SK-N-SH (cell line): ENCODE results near the gene SLC24A4. TPM values are rescaled to one million over a fixed set of nuclear protein-coding genes. Genes with fewer than 3 reads are reported as not detected.

Experiments used
- CTCF ChIA-PET: fragments of 300-600, 350-600 bp; formaldehyde crosslinking; extraction: SDS; loops from one replicate; lab custom pipeline; 2021; lab: Yijun Ruan, JAX
- POLR2A ChIA-PET: fragments of 350-600 bp; sonication (Branson Sonifier 250); formaldehyde crosslinking; extraction: SDS; loops from one replicate; lab custom pipeline; 2020; ENCODE audit warnings: antibody characterized with exemption, inconsistent platforms; lab: Yijun Ruan, JAX
- DNase-seq: peaks from one replicate; pipeline ENCODE4 v3.0.0; 2012
- H2AFZ ChIP-seq: fragments of 200-600 bp; sonication (generic); 2 replicates; pipeline ENCODE4 v1.8.1; 2016; ENCODE audit warnings: antibody characterized with exemption, mild to moderate bottlenecking, low read depth
- H3F3A ChIP-seq: fragments of 200-600 bp; sonication (generic); replicated peaks from 2 replicates; pipeline ENCODE3; 2016; ENCODE audit warnings: antibody characterized with exemption, mild to moderate bottlenecking; ENCODE audit not compliant: insufficient read depth
- H3K27ac ChIP-seq, 2 experiments: fragments of 200-500 bp in 1 of 2; fragments of 200-600 bp in 1 of 2; sonication (Bioruptor generic) in 1 of 2; sonication (generic), shearing (Covaris generic) in 1 of 2; 2 replicates each; pipeline versions ENCODE4 v1.5.1 to v1.6.1; 2014 to 2016; ENCODE audit warnings: low read depth in 2 of 2, inconsistent platforms in 1 of 2, low read length in 1 of 2, mild to moderate bottlenecking in 1 of 2, mixed read lengths in 1 of 2
- H3K27me3 ChIP-seq: fragments of 200-600 bp; sonication (generic), shearing (Covaris generic); 2 replicates; pipeline ENCODE4 v1.6.1; 2016; ENCODE audit warnings: mixed run types; ENCODE audit not compliant: insufficient read depth
- H3K36me3 ChIP-seq, 2 experiments: fragments of 200-500 bp in 1 of 2; fragments of 200-600 bp in 1 of 2; sonication (Bioruptor generic) in 1 of 2; sonication (generic) in 1 of 2; replicated peaks in 1 of 2; 2 replicates each; pipeline versions ENCODE3 to v1.5.1; 2014 to 2016; ENCODE audit warnings: low read length in 1 of 2, mild to moderate bottlenecking in 1 of 2; ENCODE audit not compliant: insufficient read depth in 2 of 2, control insufficient read depth in 1 of 2
- H3K4me1 ChIP-seq, 2 experiments: fragments of 200-500 bp in 1 of 2; fragments of 200-600 bp in 1 of 2; sonication (Bioruptor generic) in 1 of 2; sonication (generic), shearing (Covaris generic) in 1 of 2; 2 replicates each; pipeline versions ENCODE4 v1.5.1 to v1.6.1; 2014 to 2016; ENCODE audit warnings: low read depth in 1 of 2, low read length in 1 of 2, mixed run types in 1 of 2; ENCODE audit not compliant: insufficient read depth in 2 of 2, control insufficient read depth in 1 of 2
- H3K4me2 ChIP-seq: fragments of 200-600 bp; sonication (generic), shearing (Covaris generic); 2 replicates; pipeline ENCODE4 v1.6.1; 2017; ENCODE audit warnings: mixed run types
- H3K4me3 ChIP-seq, 2 experiments: fragments of 200-500 bp in 1 of 2; fragments of 200-600 bp in 1 of 2; sonication (Bioruptor generic) in 1 of 2; sonication (generic), shearing (Covaris generic) in 1 of 2; 2 replicates each; pipeline versions ENCODE4 v1.5.1 to v1.8.1; 2014 to 2016; ENCODE audit warnings: low read depth in 2 of 2, inconsistent platforms in 1 of 2, low read length in 1 of 2, mild to moderate bottlenecking in 1 of 2, mixed read lengths in 1 of 2, moderate library complexity in 1 of 2
- H3K79me2 ChIP-seq: fragments of 200-600 bp; sonication (generic); 2 replicates; pipeline ENCODE4 v1.8.1; 2017; ENCODE audit warnings: mild to moderate bottlenecking; ENCODE audit not compliant: insufficient read depth
- H3K9ac ChIP-seq: fragments of 200-600 bp; sonication (generic); 2 replicates; pipeline ENCODE4 v1.6.1; 2017; ENCODE audit warnings: mixed run types
- H3K9me2 ChIP-seq: fragments of 200-600 bp; sonication (generic); 2 replicates; pipeline ENCODE4 v1.6.1; 2017; ENCODE audit warnings: mixed run types
- H3K9me3 ChIP-seq: fragments of 200-600 bp; sonication (generic); 2 replicates; pipeline ENCODE4 v1.6.1; 2017; ENCODE audit warnings: mixed run types, mild to moderate bottlenecking, moderate library complexity
- H4K20me1 ChIP-seq: fragments of 200-600 bp; sonication (generic); 2 replicates; pipeline ENCODE4 v1.6.1; 2017; ENCODE audit warnings: mild to moderate bottlenecking, mixed run types; ENCODE audit not compliant: insufficient read depth
- ELF1 ChIP-seq: IDR thresholded peaks from 2 replicates; pipeline ENCODE4 v1.4.0; 2012
- FOSL2 ChIP-seq: IDR thresholded peaks from 2 replicates; pipeline ENCODE4 v1.4.0; 2012; ENCODE audit warnings: low read depth, mild to moderate bottlenecking, moderate library complexity, borderline replicate concordance
- FOXJ3 ChIP-seq: sonication (generic); formaldehyde crosslinking; IDR thresholded peaks from 2 replicates; pipeline ENCODE4 v1.5.1; 2020; ENCODE audit warnings: mild to moderate bottlenecking, missing genetic modification reagents
- IRF3 ChIP-seq: fragments of 150-350 bp; IDR thresholded peaks from 2 replicates; pipeline ENCODE4 v1.6.1; 2016; ENCODE audit warnings: mild to moderate bottlenecking, low read depth, low read length
- JUND ChIP-seq: IDR thresholded peaks from 2 replicates; pipeline ENCODE4 v1.4.0; 2012
- MAX ChIP-seq: IDR thresholded peaks from 2 replicates; pipeline ENCODE4 v1.4.0; 2012; ENCODE audit warnings: low read depth
- NFIC ChIP-seq: IDR thresholded peaks from 2 replicates; pipeline ENCODE4 v1.4.0; 2012; ENCODE audit warnings: borderline replicate concordance
- RAD21 ChIP-seq: IDR thresholded peaks from 2 replicates; pipeline ENCODE4 v1.6.1; 2012; ENCODE audit warnings: mild to moderate bottlenecking, low read length
- REST ChIP-seq: IDR thresholded peaks from 2 replicates; pipeline ENCODE4 v1.6.1; 2012; ENCODE audit warnings: mild to moderate bottlenecking, low read depth, low read length, moderate library complexity
- SMC3 ChIP-seq: IDR thresholded peaks from 2 replicates; pipeline ENCODE4 v1.6.1; 2012; ENCODE audit warnings: low read depth, low read length, improper control_type of control experiment
- WGBS: methylation state at CpG from one replicate; pipeline ENCODE4 v1.1.6; 2017; ENCODE audit warnings: low lambda C conversion rate; 5-methylcytosine and 5-hydroxymethylcytosine counted together
- polyA plus RNA-seq, 3 experiments: library from polyadenylated mRNA; depleted of rRNA; stranded (reverse); fragments of >200 nt; gene quantifications; 2 replicates each; pipeline ENCODE4 v1.2.3, GENCODE V29; 2012
- TF ChIP-seq, protein P1 (sequence below): fragments of 150-350 bp; IDR thresholded peaks from 2 replicates; pipeline ENCODE4 v1.6.1; 2017; ENCODE audit warnings: antibody characterized with exemption, low read length, low read depth, borderline replicate concordance
- TF ChIP-seq, protein P2 (sequence below): IDR thresholded peaks from 2 replicates; pipeline ENCODE4 v1.4.0; 2012; ENCODE audit warnings: low read depth, borderline replicate concordance

Gene SLC24A4
- polyA plus RNA-seq, 1 of the 3 experiments (the other 2 are of a cell fraction), result 0.07 TPM

- ChIA-PET CTCF (no interaction called here), POLR2A (no interaction called here)
- no peak for DNase-seq
- H3K27me3 ChIP-seq, result peaks cover 42% of the 10 kb centered on the region
- H3K79me2 ChIP-seq, result no peaks in the 10 kb centered on the region
- no peaks in the 10 kb centered on the region for H3K9me3 ChIP-seq
- no peak overlapping the region for H2AFZ ChIP-seq
- H4K20me1 ChIP-seq, result no peaks in the 10 kb centered on the region
- H3K4me1 ChIP-seq, result no peaks in the 10 kb centered on the region
- TF ChIP-seq RAD21, result no peak
- no peak for TF ChIP-seq FOSL2
- TF ChIP-seq REST, result no peak
- no peak for TF ChIP-seq SMC3
- no peak for TF ChIP-seq IRF3
- no peak for TF ChIP-seq ELF1
- no peak for TF ChIP-seq FOXJ3 (CRISPR knock-in tag)
- TF ChIP-seq, protein P1, sequence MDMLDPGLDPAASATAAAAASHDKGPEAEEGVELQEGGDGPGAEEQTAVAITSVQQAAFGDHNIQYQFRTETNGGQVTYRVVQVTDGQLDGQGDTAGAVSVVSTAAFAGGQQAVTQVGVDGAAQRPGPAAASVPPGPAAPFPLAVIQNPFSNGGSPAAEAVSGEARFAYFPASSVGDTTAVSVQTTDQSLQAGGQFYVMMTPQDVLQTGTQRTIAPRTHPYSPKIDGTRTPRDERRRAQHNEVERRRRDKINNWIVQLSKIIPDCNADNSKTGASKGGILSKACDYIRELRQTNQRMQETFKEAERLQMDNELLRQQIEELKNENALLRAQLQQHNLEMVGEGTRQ, result no peak
- no peak for TF ChIP-seq JUND
- no peak for TF ChIP-seq NFIC
- TF ChIP-seq, protein P2, sequence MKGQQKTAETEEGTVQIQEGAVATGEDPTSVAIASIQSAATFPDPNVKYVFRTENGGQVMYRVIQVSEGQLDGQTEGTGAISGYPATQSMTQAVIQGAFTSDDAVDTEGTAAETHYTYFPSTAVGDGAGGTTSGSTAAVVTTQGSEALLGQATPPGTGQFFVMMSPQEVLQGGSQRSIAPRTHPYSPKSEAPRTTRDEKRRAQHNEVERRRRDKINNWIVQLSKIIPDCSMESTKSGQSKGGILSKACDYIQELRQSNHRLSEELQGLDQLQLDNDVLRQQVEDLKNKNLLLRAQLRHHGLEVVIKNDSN, result no peak
- no peak for TF ChIP-seq MAX
- H3K4me2 ChIP-seq, result no peak overlapping the region
- H3K9me2 ChIP-seq, result no peaks in the 10 kb centered on the region
- H3F3A ChIP-seq, result no peaks in the 10 kb centered on the region
- H3K27ac ChIP-seq, result no peak overlapping the region
- no peak overlapping the region for H3K9ac ChIP-seq
- no peaks in the 10 kb centered on the region for H3K36me3 ChIP-seq
- WGBS, result 0% methylated on average over 1 of the region's 1 CpG
- H3K4me3 ChIP-seq, result no peak overlapping the region
Observed at GRCh38 chr14:92314182-92314581, 8.8 kb upstream of the SLC24A4 start.
